ENCODE measurements around the gene DNTTIP2. TPM values are rescaled to one million over a fixed set of nuclear protein-coding genes. Genes with fewer than 3 reads are reported as not detected.

The DNTTIP2 gene
- total and polyA plus RNA-seq, 8 donors = 8.7 to 107 (median 45.6) TPM

GRCh38 chr1:93845538-93846205 is 33.3 kb downstream of the DNTTIP2 start:
- Histone ChIP-seq H3K4me3 (peak overlapping the region; percentile 68 to 81 (median 72)), H3K9me3 (no peaks in the 10 kb centered on the region), H3K27me3 (no peaks in the 10 kb centered on the region), H3K4me1 (peaks cover 5 to 34% (median 33%) of the 10 kb centered on the region in 4 donors), H3K27ac (peak overlapping the region; percentile 89 to 100 (median 99)), H3K36me3 (no peaks in the 10 kb centered on the region)
- intact Hi-C loops (cut with DNase I; ENCODE audit: low total_unique reads) = loop anchor here (10.0 kb wide), 1 partner anchor 211 kb away; no protein-coding TSS in a partner anchor
- WGBS, 5 donors = 10 to 17% (median 14%) methylated on average over 15 to 16 of the region's 16 CpGs
- TF ChIP-seq EP300 (IDR thresholded peaks at IDR 0.05) (no peak), CTCF (IDR thresholded peaks at IDR 0.05) (no peak), POLR2A (IDR thresholded peaks at IDR 0.05) (no peak), POLR2AphosphoS5 (IDR thresholded peaks at IDR 0.05) (peak in 1 of 3 donors; percentile 41)
- DNase-seq = peak in 1 of 2 donors; percentile 87

- intact Hi-C loops (cut with DNase I; ENCODE audit: low total_unique reads) = loop anchor here (10.0 kb wide), 1 partner anchor 210 kb away; no protein-coding TSS in a partner anchor
- TF ChIP-seq CTCF (IDR thresholded peaks at IDR 0.05) (peak in 5 of 7 experiments; percentile 46 to 68 (median 66)), POLR2AphosphoS5 (IDR thresholded peaks at IDR 0.05) (peak in 2 of 3 donors; percentile 28 to 62), EP300 (IDR thresholded peaks at IDR 0.05) (no peak), POLR2A (IDR thresholded peaks at IDR 0.05) (no peak)
- H3K4me3 ChIP-seq = no peak overlapping the region
- H3K27me3 ChIP-seq = no peaks in the 10 kb centered on the region
- H3K36me3 ChIP-seq = no peaks in the 10 kb centered on the region
- H3K9me3 ChIP-seq = no peaks in the 10 kb centered on the region
- WGBS, 5 donors = 42 to 49% (median 43%) methylated on average over 8 of the region's 8 CpGs
- peak; percentile 43 to 90 for DNase-seq
- peak overlapping the region in 3 of 5 donors; percentile 89 to 99 (median 97) for H3K27ac ChIP-seq
- H3K4me1 ChIP-seq = peaks cover 5 to 38% (median 32%) of the 10 kb centered on the region in 4 donors
These were observed 34.6 kb downstream of the DNTTIP2 start for GRCh38 chr1:93844262-93845045.

DNA sequence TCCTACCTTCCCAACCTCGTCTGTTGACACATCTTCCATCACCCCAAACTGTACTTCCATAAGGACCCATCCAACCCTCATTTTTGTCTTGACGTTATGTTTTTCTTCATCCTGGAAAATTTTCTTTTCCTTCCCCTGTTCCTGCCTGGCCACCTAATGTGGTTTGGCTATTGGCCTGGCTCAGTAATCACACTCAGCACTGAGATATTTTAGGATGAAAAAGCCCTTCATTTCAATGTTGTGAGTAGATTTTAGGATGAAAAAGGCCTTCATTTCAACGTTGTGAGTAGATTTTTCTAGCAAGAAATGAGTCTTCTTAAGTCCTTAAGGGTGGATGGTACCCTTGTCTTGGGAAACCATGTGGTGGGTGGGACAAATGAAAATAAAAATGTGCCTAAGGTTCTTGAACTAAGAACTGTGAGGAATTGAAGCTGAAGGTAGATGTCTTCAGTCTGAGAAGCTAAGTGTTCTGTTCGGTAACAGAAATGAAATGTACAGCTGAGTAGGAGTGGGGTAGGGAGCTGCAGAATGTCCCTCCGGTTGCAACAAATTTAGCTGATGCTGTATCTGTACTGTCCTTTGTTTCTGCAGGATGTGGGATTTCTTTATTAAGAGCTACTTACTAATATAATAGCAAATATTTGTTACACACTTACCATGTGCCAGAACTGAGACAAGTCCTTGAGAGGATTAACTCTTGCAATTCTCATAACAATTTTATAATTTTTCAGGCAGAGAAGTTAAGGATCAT is 36.1 kb downstream of the DNTTIP2 start:
- intact Hi-C loops (cut with DNase I; ENCODE audit: low total_unique reads) = loop anchor here (10.0 kb wide), 1 partner anchor 208 kb away; no protein-coding TSS in a partner anchor
- 83 to 93% (median 85%) methylated on average over 5 of the region's 5 CpGs for WGBS, 5 donors

More for the DNA sequence above, 36.1 kb downstream of the DNTTIP2 start:
- Histone ChIP-seq H3K9me3 (no peaks in the 10 kb centered on the region), H3K4me3 (no peak overlapping the region), H3K36me3 (no peaks in the 10 kb centered on the region), H3K27me3 (no peaks in the 10 kb centered on the region), H3K27ac (no peak overlapping the region), H3K4me1 (peaks cover 5 to 30% (median 24%) of the 10 kb centered on the region in 4 donors)
- DNase-seq = no peak
- no peak for TF ChIP-seq POLR2A (IDR thresholded peaks at IDR 0.05)
- no peak for TF ChIP-seq POLR2AphosphoS5 (IDR thresholded peaks at IDR 0.05)
- TF ChIP-seq EP300 (IDR thresholded peaks at IDR 0.05) = no peak
- no peak for TF ChIP-seq CTCF (IDR thresholded peaks at IDR 0.05)

All from stomach (tissue), 9 donors.